Endothelial cell (in vitro differentiated cells): ENCODE results near the gene MCTP1. TPM values are rescaled to one million over a fixed set of nuclear protein-coding genes. Genes with fewer than 3 reads are reported as not detected.

Source experiments
- DNase-seq: peaks from one replicate; pipeline ENCODE4 v3.0.0; 2021; ENCODE audit warnings: low spot score
- H3K27ac Mint-ChIP-seq: one replicate; pipeline ENCODE4 v1.8.0; 2021; ENCODE audit warnings: mixed read lengths, inconsistent platforms; ENCODE audit not compliant: unreplicated experiment
- H3K27me3 Mint-ChIP-seq: one replicate; pipeline ENCODE4 v1.8.0; 2021; ENCODE audit warnings: mild to moderate bottlenecking, moderate library complexity, mixed read lengths, inconsistent platforms; ENCODE audit not compliant: unreplicated experiment
- H3K36me3 Mint-ChIP-seq: one replicate; pipeline ENCODE4 v1.8.0; 2021; ENCODE audit warnings: mild to moderate bottlenecking, low read depth, mixed read lengths, inconsistent platforms; ENCODE audit not compliant: unreplicated experiment
- H3K4me1 Mint-ChIP-seq: one replicate; pipeline ENCODE4 v1.8.0; 2021; ENCODE audit warnings: mild to moderate bottlenecking, mixed read lengths, inconsistent platforms; ENCODE audit not compliant: unreplicated experiment
- H3K4me3 Mint-ChIP-seq: one replicate; pipeline ENCODE4 v1.8.0; 2021; ENCODE audit warnings: mild to moderate bottlenecking, mixed read lengths, inconsistent platforms; ENCODE audit not compliant: unreplicated experiment
- H3K9me3 Mint-ChIP-seq: one replicate; pipeline ENCODE4 v1.8.0; 2021; ENCODE audit warnings: mixed read lengths, inconsistent platforms; ENCODE audit not compliant: unreplicated experiment
- total RNA-seq: library from RNA; stranded (reverse); fragmentation: NEBNext Ultra II Directional; extraction: Animal tissue kit (Norgen Biotek cat#: 25700); gene quantifications from one replicate; pipeline ENCODE4 v1.2.1, GENCODE V29; 2021; ENCODE audit not compliant: unreplicated experiment
- TF ChIP-seq, protein P1 (sequence below): fragments of 200-600 bp; sonication (generic); IDR thresholded peaks from one replicate; pipeline ENCODE4 v1.5.0; 2021; ENCODE audit warnings: antibody characterized with exemption; ENCODE audit not compliant: unreplicated experiment

The MCTP1 gene
- total RNA-seq, 1 donor from 2014 or later: 2.2 TPM

DNA sequence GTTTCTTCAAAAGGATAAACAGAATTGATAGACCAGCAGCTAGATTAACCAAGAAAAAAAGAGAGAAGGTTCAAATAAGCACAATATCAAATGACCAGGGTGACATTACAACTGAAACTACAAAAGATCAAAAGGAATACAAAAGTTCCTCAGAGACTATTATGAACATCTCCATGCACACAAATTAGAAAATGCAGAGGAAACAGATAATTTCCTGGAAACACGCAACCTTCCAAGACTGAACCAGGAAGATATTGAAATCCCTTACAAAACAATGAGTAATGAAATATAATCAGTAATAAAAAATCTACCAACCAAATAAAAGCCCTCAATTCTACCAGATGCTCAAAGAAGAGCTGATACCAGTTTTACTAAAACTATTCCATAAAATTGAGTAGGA is 252.1 kb downstream of the MCTP1 start:
- Mint-ChIP-seq H3K9me3 (no peaks in the 10 kb centered on the region), H3K4me3 (no peak overlapping the region), H3K27me3 (peaks cover 2% of the 10 kb centered on the region), H3K4me1 (no peaks in the 10 kb centered on the region), H3K27ac (no peak overlapping the region), H3K36me3 (no peaks in the 10 kb centered on the region)
- DNase-seq: no peak
- TF ChIP-seq, protein P1, sequence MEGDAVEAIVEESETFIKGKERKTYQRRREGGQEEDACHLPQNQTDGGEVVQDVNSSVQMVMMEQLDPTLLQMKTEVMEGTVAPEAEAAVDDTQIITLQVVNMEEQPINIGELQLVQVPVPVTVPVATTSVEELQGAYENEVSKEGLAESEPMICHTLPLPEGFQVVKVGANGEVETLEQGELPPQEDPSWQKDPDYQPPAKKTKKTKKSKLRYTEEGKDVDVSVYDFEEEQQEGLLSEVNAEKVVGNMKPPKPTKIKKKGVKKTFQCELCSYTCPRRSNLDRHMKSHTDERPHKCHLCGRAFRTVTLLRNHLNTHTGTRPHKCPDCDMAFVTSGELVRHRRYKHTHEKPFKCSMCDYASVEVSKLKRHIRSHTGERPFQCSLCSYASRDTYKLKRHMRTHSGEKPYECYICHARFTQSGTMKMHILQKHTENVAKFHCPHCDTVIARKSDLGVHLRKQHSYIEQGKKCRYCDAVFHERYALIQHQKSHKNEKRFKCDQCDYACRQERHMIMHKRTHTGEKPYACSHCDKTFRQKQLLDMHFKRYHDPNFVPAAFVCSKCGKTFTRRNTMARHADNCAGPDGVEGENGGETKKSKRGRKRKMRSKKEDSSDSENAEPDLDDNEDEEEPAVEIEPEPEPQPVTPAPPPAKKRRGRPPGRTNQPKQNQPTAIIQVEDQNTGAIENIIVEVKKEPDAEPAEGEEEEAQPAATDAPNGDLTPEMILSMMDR: no peak

DNA sequence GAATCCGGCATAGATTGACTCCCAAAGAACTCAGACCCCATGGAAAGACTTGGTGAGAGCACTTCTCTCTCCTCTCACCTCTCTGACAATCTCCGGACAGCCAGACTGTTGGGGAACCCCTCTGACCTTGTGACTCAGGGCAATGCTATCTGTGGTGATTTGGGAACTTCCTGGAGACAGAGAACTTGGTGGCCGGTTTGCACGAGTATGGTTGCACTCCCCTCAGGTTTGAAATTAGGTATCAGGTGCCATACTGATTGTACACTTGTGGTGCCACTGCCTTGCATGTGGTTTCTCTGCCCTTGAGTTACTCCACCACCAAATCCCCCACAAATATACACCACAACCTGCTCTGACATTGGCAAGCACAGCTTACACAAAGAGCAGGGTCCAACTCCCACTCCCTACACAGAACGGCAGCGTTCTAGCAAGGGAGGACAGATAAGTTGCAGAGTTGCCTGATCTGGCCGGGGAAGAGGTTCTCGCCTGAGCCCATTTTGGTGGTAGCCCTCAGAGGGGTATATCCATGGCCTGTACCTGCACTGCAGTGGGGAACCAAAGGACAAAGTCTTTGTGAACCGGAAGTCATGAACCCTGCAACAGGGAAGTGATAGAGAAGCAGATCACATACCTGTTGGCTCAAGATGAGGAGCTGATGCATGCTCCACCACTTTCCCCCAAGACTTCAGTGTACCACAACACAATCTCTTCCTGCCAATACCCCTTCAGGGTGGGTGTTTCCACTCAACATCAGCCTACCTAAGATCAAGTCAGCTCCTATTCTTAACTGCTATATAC is 255.1 kb downstream of the MCTP1 start:
- H3K36me3 Mint-ChIP-seq: no peaks in the 10 kb centered on the region
- H3K9me3 Mint-ChIP-seq: no peaks in the 10 kb centered on the region
- no peak overlapping the region for H3K27ac Mint-ChIP-seq
- H3K4me3 Mint-ChIP-seq: no peak overlapping the region
- DNase-seq: no peak
- H3K4me1 Mint-ChIP-seq: no peaks in the 10 kb centered on the region
- TF ChIP-seq, protein P1: no peak
- peaks cover 2% of the 10 kb centered on the region for H3K27me3 Mint-ChIP-seq

DNA sequence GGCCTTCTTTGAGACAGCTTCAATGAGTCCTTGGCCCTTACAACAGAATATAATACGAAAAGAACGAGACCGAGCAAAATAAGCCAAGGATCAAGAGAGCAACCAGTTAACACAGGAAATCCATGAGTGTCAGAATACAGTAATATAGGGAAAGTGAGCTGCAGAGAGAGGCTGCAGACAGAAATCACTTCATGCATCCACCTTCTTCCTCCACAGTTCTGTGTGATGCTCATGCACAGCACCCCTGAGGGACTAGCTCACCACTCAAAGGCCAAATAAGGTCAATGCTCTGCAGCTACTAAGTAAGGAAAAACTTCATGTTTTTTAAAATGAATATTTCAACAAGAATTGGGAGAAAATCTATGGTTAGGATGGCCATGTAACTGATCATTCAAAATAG is 257.1 kb downstream of the MCTP1 start:
- no peaks in the 10 kb centered on the region for H3K9me3 Mint-ChIP-seq
- H3K27me3 Mint-ChIP-seq: peaks cover 2% of the 10 kb centered on the region
- no peak for DNase-seq
- no peak overlapping the region for H3K4me3 Mint-ChIP-seq
- TF ChIP-seq, protein P1: no peak
- no peak overlapping the region for H3K27ac Mint-ChIP-seq
- H3K36me3 Mint-ChIP-seq: no peaks in the 10 kb centered on the region
- H3K4me1 Mint-ChIP-seq: no peaks in the 10 kb centered on the region

DNA sequence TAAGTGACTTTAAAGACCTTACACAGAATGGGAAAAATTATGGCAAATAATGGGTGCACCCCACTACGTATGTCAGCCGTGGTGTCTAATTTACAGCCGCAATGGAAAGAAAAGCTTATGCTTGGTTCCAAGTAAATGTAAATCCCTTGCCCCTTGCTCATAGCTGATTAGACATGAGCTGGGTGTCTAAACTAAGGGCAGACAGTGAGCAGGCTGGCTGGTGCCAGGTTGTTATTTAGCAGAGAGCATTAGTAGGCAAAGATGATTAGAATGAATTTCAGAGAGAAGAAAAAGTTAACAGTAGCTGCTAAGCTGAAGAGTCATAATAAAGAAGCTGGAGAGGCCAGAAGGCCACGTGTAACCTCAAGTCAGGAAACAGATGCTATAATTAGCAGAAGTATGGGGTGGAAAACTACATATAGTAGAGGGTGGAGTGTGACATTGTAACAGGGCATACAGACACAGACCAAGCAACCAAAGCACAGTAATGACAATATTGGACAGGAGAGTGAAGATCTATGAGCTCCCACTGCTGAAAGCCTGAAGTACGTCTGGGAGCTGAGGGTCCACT is 257.7 kb downstream of the MCTP1 start:
- Mint-ChIP-seq H3K4me3 (no peak overlapping the region), H3K27ac (no peak overlapping the region), H3K27me3 (peaks cover 2% of the 10 kb centered on the region), H3K36me3 (no peaks in the 10 kb centered on the region), H3K4me1 (no peaks in the 10 kb centered on the region), H3K9me3 (no peaks in the 10 kb centered on the region)
- TF ChIP-seq, protein P1: no peak
- DNase-seq: no peak

DNA sequence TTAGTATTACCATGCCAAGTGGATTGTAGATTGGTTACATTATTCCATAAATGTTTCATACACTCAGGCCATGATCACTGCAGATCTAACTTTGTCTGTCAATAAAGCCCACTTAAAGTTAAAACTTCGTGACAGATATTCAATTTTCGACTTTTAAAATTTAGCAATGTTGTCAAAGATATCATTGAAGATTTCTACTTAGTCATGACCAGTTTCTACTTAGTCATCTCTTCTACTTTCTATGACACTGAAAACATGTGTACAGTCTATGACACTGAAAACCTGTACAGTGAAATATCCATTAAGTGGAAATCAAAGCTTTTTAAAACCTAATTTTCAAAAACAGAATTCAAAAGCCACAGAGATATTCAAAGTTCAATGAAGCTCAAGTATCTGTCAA is 258.2 kb downstream of the MCTP1 start:
- no peak for DNase-seq

More for the DNA sequence above, 258.2 kb downstream of the MCTP1 start:
- Mint-ChIP-seq H3K27ac (no peak overlapping the region), H3K4me3 (no peak overlapping the region), H3K27me3 (peaks cover 2% of the 10 kb centered on the region), H3K4me1 (no peaks in the 10 kb centered on the region), H3K36me3 (no peaks in the 10 kb centered on the region), H3K9me3 (no peaks in the 10 kb centered on the region)
- TF ChIP-seq, protein P1: no peak
